A673 (cell line): Measurements from ENCODE around the gene SMIM35. TPM values are rescaled to one million over a fixed set of nuclear protein-coding genes. Genes with fewer than 3 reads are reported as not detected.

Source experiments
- BruUV-seq: library from RNA; stranded (reverse); fragments of 400-500 nt; replicated peaks from 2 replicates; lab custom pipeline; 2021; lab: Mats Ljungman, UMichigan
- CTCF ChIA-PET: fragments of 300-600 bp; sonication (Branson Sonifier 250); formaldehyde crosslinking; loops from one replicate; lab custom pipeline; 2022; ENCODE audit warnings: antibody characterized with exemption; lab: Charles Lee
- POLR2A ChIA-PET: fragments of 300-600 bp; sonication (Branson Sonifier 250); formaldehyde crosslinking; loops from one replicate; lab custom pipeline; 2022; ENCODE audit warnings: antibody characterized with exemption; ENCODE audit not compliant: low non-redundant PET; lab: Charles Lee
- DNase-seq: peaks from one replicate; pipeline ENCODE4 v3.0.0-alpha.2; 2015; ENCODE audit warnings: low spot score
- H3K27ac ChIP-seq: fragments of 200-600 bp; sonication (generic); 2 replicates; pipeline ENCODE4 v1.5.1; 2016; ENCODE audit warnings: mixed run types, low read depth, mild to moderate bottlenecking, mixed read lengths, antibody characterized with exemption, low read length; ENCODE audit not compliant: poor library complexity, severe bottlenecking
- H3K27me3 ChIP-seq: fragments of 200-600 bp; sonication (generic); replicated peaks from 2 replicates; pipeline ENCODE4 v1.6.1; 2017; ENCODE audit warnings: mixed run types, low read depth, mild to moderate bottlenecking, mixed read lengths, antibody characterized with exemption, low read length; ENCODE audit not compliant: insufficient read depth, poor library complexity
- H3K36me3 ChIP-seq: fragments of 200-600 bp; sonication (generic); 2 replicates; pipeline ENCODE4 v1.6.1; 2016; ENCODE audit warnings: mixed run types, mild to moderate bottlenecking, mixed read lengths, antibody characterized with exemption, low read length; ENCODE audit not compliant: insufficient read depth, poor library complexity, severe bottlenecking
- H3K4me1 ChIP-seq: fragments of 200-600 bp; sonication (generic); 2 replicates; pipeline ENCODE4 v1.6.1; 2017; ENCODE audit warnings: mixed run types, mild to moderate bottlenecking, mixed read lengths, antibody characterized with exemption, low read length; ENCODE audit not compliant: insufficient read depth, poor library complexity, severe bottlenecking
- H3K4me3 ChIP-seq: fragments of 200-600 bp; sonication (generic); 2 replicates; pipeline ENCODE4 v1.5.1; 2016; ENCODE audit warnings: low read depth, mixed run types, mild to moderate bottlenecking, mixed read lengths, low read length; ENCODE audit not compliant: poor library complexity, severe bottlenecking
- H3K9me3 ChIP-seq: fragments of 200-600 bp; sonication (generic); 2 replicates; pipeline ENCODE4 v1.6.1; 2016; ENCODE audit warnings: mixed run types, low read depth, mild to moderate bottlenecking, mixed read lengths, antibody characterized with exemption, low read length; ENCODE audit not compliant: poor library complexity, severe bottlenecking
- CTCF ChIP-seq: fragments of 300-800, 200-600 bp; sonication (generic); conservative IDR thresholded peaks from 2 replicates; pipeline ENCODE4 v1.5.1; 2017; ENCODE audit warnings: low read depth, mild to moderate bottlenecking, antibody characterized with exemption, low read length, moderate library complexity, mixed read lengths
- EZH2 ChIP-seq: fragments of 200-600 bp; sonication (generic); IDR thresholded peaks from 2 replicates; pipeline ENCODE4 v1.6.1; 2017; ENCODE audit warnings: borderline replicate concordance, low read depth, mild to moderate bottlenecking, mixed read lengths, antibody characterized with exemption, low read length; ENCODE audit not compliant: poor library complexity, severe bottlenecking
- intact Hi-C: fragments of 100-400 bp; cut with micrococcal nuclease; formaldehyde crosslinking; loops from one replicate; pipeline ENCODE4 v1.10.0; 2022; ENCODE audit not compliant: unreplicated experiment
- total RNA-seq: library from RNA; stranded (reverse); gene quantifications from 2 replicates; pipeline ENCODE4 v1.2.3, GENCODE V29; 2021

Gene SMIM35
- total RNA-seq, 1 experiment from 2014 or later = not detected

GRCh38 chr11:117984476-117984875 is 102.3 kb downstream of the SMIM35 start:
- no peaks in the 10 kb centered on the region for H3K36me3 ChIP-seq
- POLR2A ChIA-PET = no interaction called here
- intact Hi-C loops = no loop called here
- peaks cover 58% of the 10 kb centered on the region for H3K27me3 ChIP-seq
- H3K4me3 ChIP-seq = no peak overlapping the region
- no peak for DNase-seq
- peaks cover 4% of the 10 kb centered on the region for H3K4me1 ChIP-seq
- H3K27ac ChIP-seq = no peak overlapping the region
- TF ChIP-seq EZH2 (no peak), CTCF (no peak)
- no peaks in the 10 kb centered on the region for H3K9me3 ChIP-seq
- no TSS peak for BruUV-seq
- CTCF ChIA-PET = no interaction called here

GRCh38 chr11:117983163-117983475 is 103.6 kb downstream of the SMIM35 start:
- no TSS peak for BruUV-seq
- POLR2A ChIA-PET = no interaction called here
- TF ChIP-seq CTCF = no peak
- TF ChIP-seq EZH2 = no peak
- no peaks in the 10 kb centered on the region for H3K9me3 ChIP-seq
- H3K4me1 ChIP-seq = peaks cover 4% of the 10 kb centered on the region
- H3K27me3 ChIP-seq = peaks cover 57% of the 10 kb centered on the region
- no peaks in the 10 kb centered on the region for H3K36me3 ChIP-seq
- no peak overlapping the region for H3K27ac ChIP-seq
- DNase-seq = no peak
- no peak overlapping the region for H3K4me3 ChIP-seq
- intact Hi-C loops = no loop called here
- CTCF ChIA-PET = no interaction called here

- peaks cover 33% of the 10 kb centered on the region for H3K27me3 ChIP-seq
- H3K36me3 ChIP-seq = no peaks in the 10 kb centered on the region
- BruUV-seq = no TSS peak
- DNase-seq = no peak
- H3K27ac ChIP-seq = no peak overlapping the region
- intact Hi-C loops = no loop called here
- ChIA-PET CTCF (no interaction called here), POLR2A (no interaction called here)
- no peaks in the 10 kb centered on the region for H3K9me3 ChIP-seq
- peaks cover under 1% of the 10 kb centered on the region for H3K4me1 ChIP-seq
- no peak overlapping the region for H3K4me3 ChIP-seq
- no peak for TF ChIP-seq EZH2
- no peak for TF ChIP-seq CTCF
Observed at GRCh38 chr11:117980720-117981119, 106.0 kb downstream of the SMIM35 start.
